Stimulated activated CD8-positive, alpha-beta memory T cell treated with anti-CD3 and anti-CD28 coated beads, Interleukin-15, amount 100 ng/mL, for 24 hours (primary cell): Measurements from ENCODE around the gene SLC35E1.

Experiments
- DNase-seq: peaks from one replicate; pipeline ENCODE4 v3.0.0-alpha.2; 2020; ENCODE audit warnings: low read depth

SLC35E1 gene

GRCh38 chr19:16572332-16573211 lies at the start of gene SLC35E1:
Gene SLC35E1, minus strand, starts transcription at chr19:16572415. Its CDS starts 51 bp downstream, at chr19:16572364.
- DNase-seq = peak; percentile 87

GRCh38 chr19:16621165-16621800 lies 49.1 kb upstream of the SLC35E1 start:
- DNase-seq = no peak

GRCh38 chr19:16620584-16620983 lies 48.4 kb upstream of the SLC35E1 start:
- DNase-seq = no peak

GRCh38 chr19:16620018-16620417 lies 47.8 kb upstream of the SLC35E1 start:
- DNase-seq = no peak

GRCh38 chr19:16619457-16619856 lies 47.2 kb upstream of the SLC35E1 start:
- DNase-seq = no peak

GRCh38 chr19:16618248-16618647 lies 46.0 kb upstream of the SLC35E1 start:
- DNase-seq = no peak

- DNase-seq = no peak
Observed at GRCh38 chr19:16615808-16616207, 43.6 kb upstream of the SLC35E1 start.

GRCh38 chr19:16614941-16615340 lies 42.7 kb upstream of the SLC35E1 start:
- DNase-seq = no peak

GRCh38 chr19:16613841-16614240 lies 41.6 kb upstream of the SLC35E1 start:
- DNase-seq = no peak

- no peak for DNase-seq
Observed at GRCh38 chr19:16612636-16613035, 40.4 kb upstream of the SLC35E1 start.

GRCh38 chr19:16611121-16611520 lies 38.9 kb upstream of the SLC35E1 start:
- no peak for DNase-seq

GRCh38 chr19:16609511-16610200 lies 37.4 kb upstream of the SLC35E1 start:
- DNase-seq = no peak

GRCh38 chr19:16608290-16608739 lies 36.1 kb upstream of the SLC35E1 start:
- no peak for DNase-seq

- no peak for DNase-seq
Observed at GRCh38 chr19:16607819-16608218, 35.6 kb upstream of the SLC35E1 start.

- DNase-seq = no peak
Observed at GRCh38 chr19:16605553-16605994, 33.4 kb upstream of the SLC35E1 start.

- no peak for DNase-seq
Observed at GRCh38 chr19:16605115-16605514, 32.9 kb upstream of the SLC35E1 start.

- DNase-seq = no peak
Observed at GRCh38 chr19:16604615-16605014, 32.4 kb upstream of the SLC35E1 start.

GRCh38 chr19:16603090-16603489 lies 30.9 kb upstream of the SLC35E1 start:
- DNase-seq = no peak

GRCh38 chr19:16601378-16602052 lies 29.3 kb upstream of the SLC35E1 start:
- no peak for DNase-seq

GRCh38 chr19:16600824-16601223 lies 28.6 kb upstream of the SLC35E1 start:
- no peak for DNase-seq

GRCh38 chr19:16599655-16600346 lies 27.6 kb upstream of the SLC35E1 start:
- DNase-seq = no peak
